Fibroblast of villous mesenchyme (primary cell): ENCODE results near the gene PSMA5. TPM values are rescaled to one million over a fixed set of nuclear protein-coding genes. Genes with fewer than 3 reads are reported as not detected.

Experiments
- DNase-seq: peaks from one replicate; pipeline ENCODE4 v3.0.0-alpha.2; 2010; ENCODE audit warnings: low read depth
- H3K4me3 ChIP-seq: 2 replicates; pipeline ENCODE4 v1.5.1; 2011; ENCODE audit warnings: low read depth, mild to moderate bottlenecking, low read length
- CTCF ChIP-seq: IDR thresholded peaks from 2 replicates; pipeline ENCODE4 v1.5.1; 2012; ENCODE audit warnings: low read depth, mild to moderate bottlenecking, low read length; ENCODE audit not compliant: insufficient read depth
- total RNA-seq: library from RNA; depleted of rRNA; stranded (reverse); fragments of >200 nt; gene quantifications from 2 replicates; pipeline ENCODE4 v1.2.3, GENCODE V29; 2012

Gene PSMA5
- total RNA-seq, 1 donor: 119 TPM

- no peak for TF ChIP-seq CTCF
- H3K4me3 ChIP-seq: no peak overlapping the region
- no peak for DNase-seq
Measured at GRCh38 chr1:109350182-109350581, 76.1 kb downstream of the PSMA5 start.

Other genes starting within 250 kb of the PSMA5 start
- 235 and 310 TPM in 2 replicates for gene SARS1, start 212.5 kb downstream of the PSMA5 start, total RNA-seq
- gene CELSR2, start 176.9 kb downstream of the PSMA5 start, total RNA-seq: 1.3 TPM in 2 replicates
- 14.2 and 23.3 TPM in 2 replicates for gene PSRC1, start 143.3 kb downstream of the PSMA5 start, total RNA-seq
- not detected in 2 replicates for gene MYBPHL, start 119.4 kb downstream of the PSMA5 start, total RNA-seq
- gene SORT1, start 28.5 kb downstream of the PSMA5 start, total RNA-seq: 38.4 and 41.9 TPM in 2 replicates
- 4.5 and 10.8 TPM in 2 replicates for gene SYPL2, start 40.1 kb upstream of the PSMA5 start, total RNA-seq
- 3.9 and 4.7 TPM in 2 replicates for gene ATXN7L2, start 57.5 kb upstream of the PSMA5 start, total RNA-seq
- gene CYB561D1, start 67.6 kb upstream of the PSMA5 start, total RNA-seq: 4.7 and 6.1 TPM in 2 replicates
- 0.97 and 3.5 TPM in 2 replicates for gene AMIGO1, start 83.3 kb upstream of the PSMA5 start, total RNA-seq
- under 0.01 TPM in 1 of 2 replicates, not detected in the other for gene GPR61, start 113.4 kb upstream of the PSMA5 start, total RNA-seq
- 14.2 and 17.3 TPM in 2 replicates for gene GNAI3, start 122.2 kb upstream of the PSMA5 start, total RNA-seq
- gene GNAT2, start 193.2 kb upstream of the PSMA5 start, total RNA-seq: under 0.01 and 0.43 TPM in 2 replicates
- gene AMPD2, start 193.4 kb upstream of the PSMA5 start, total RNA-seq: 90.5 and 107 TPM in 2 replicates
- 11.7 and 15.1 TPM in 2 replicates for gene GSTM4, start 229.7 kb upstream of the PSMA5 start, total RNA-seq
- 16.8 and 19.0 TPM in 2 replicates for gene GSTM2, start 241.6 kb upstream of the PSMA5 start, total RNA-seq